Endodermal cell (in vitro differentiated cells): ENCODE results near the gene TSPAN15. TPM values are rescaled to one million over a fixed set of nuclear protein-coding genes. Genes with fewer than 3 reads are reported as not detected.

Experiments used
- DNase-seq: peaks from one replicate; pipeline ENCODE4 v3.0.0-alpha.2; 2017
- H3K27ac ChIP-seq: 2 replicates; pipeline ENCODE4 v1.5.1; 2013; ENCODE audit warnings: mild to moderate bottlenecking, low read depth, low read length, moderate library complexity
- H3K27me3 ChIP-seq: 2 replicates; pipeline ENCODE4 v1.6.1; 2013; ENCODE audit warnings: mild to moderate bottlenecking, low read length, moderate library complexity; ENCODE audit not compliant: insufficient read depth, control insufficient read depth, poor library complexity, severe bottlenecking
- H3K36me3 ChIP-seq: 2 replicates; pipeline ENCODE4 v1.7.0; 2013; ENCODE audit warnings: mild to moderate bottlenecking, low read length, moderate library complexity; ENCODE audit not compliant: control insufficient read depth, insufficient read depth
- H3K4me1 ChIP-seq: one replicate; pipeline ENCODE4 v1.7.0; 2013; ENCODE audit warnings: low read length; ENCODE audit not compliant: control insufficient read depth, insufficient read depth
- H3K4me3 ChIP-seq: 2 replicates; pipeline ENCODE4 v1.5.1; 2013; ENCODE audit warnings: mild to moderate bottlenecking, low read length, moderate library complexity
- H3K9ac ChIP-seq: 2 replicates; pipeline ENCODE4 v1.6.1; 2013; ENCODE audit warnings: mild to moderate bottlenecking, low read length, moderate library complexity; ENCODE audit not compliant: poor library complexity, severe bottlenecking; ENCODE audit errors: extremely low read depth
- H3K9me3 ChIP-seq: 2 replicates; pipeline ENCODE4 v1.6.1; 2013; ENCODE audit warnings: mild to moderate bottlenecking, low read length, moderate library complexity; ENCODE audit not compliant: control insufficient read depth
- H3K27ac Mint-ChIP-seq: 2 replicates; pipeline ENCODE4 v1.8.0; 2020; ENCODE audit warnings: mixed read lengths
- H3K27me3 Mint-ChIP-seq: 2 replicates; pipeline ENCODE4 v1.8.0; 2021; ENCODE audit warnings: mild to moderate bottlenecking, mixed read lengths; ENCODE audit not compliant: insufficient read depth
- H3K36me3 Mint-ChIP-seq: 2 replicates; pipeline ENCODE4 v1.8.0; 2020; ENCODE audit warnings: low read depth, mixed read lengths
- H3K4me1 Mint-ChIP-seq: 2 replicates; pipeline ENCODE4 v1.8.0; 2020; ENCODE audit warnings: mixed read lengths
- H3K4me3 Mint-ChIP-seq: 2 replicates; pipeline ENCODE4 v1.8.0; 2020; ENCODE audit warnings: mild to moderate bottlenecking, moderate library complexity, mixed read lengths
- H3K9me3 Mint-ChIP-seq: 2 replicates; pipeline ENCODE4 v1.8.0; 2020; ENCODE audit warnings: mild to moderate bottlenecking, mixed read lengths
- CTCF ChIP-seq: fragments of 200-600 bp; sonication (generic); conservative IDR thresholded peaks from 2 replicates; pipeline ENCODE4 v1.5.0; 2021; ENCODE audit warnings: antibody characterized with exemption, mild to moderate bottlenecking
- WGBS, 2 experiments: methylation state at CpG; one replicate each; pipeline versions ENCODE4 v1.1.5 to v1.1.7; 2013; ENCODE audit warnings: missing lambda C conversion rate in 2 of 2, mixed read lengths in 1 of 2; ENCODE audit not compliant: insufficient coverage in 1 of 2, insufficient read length in 1 of 2; 5-methylcytosine and 5-hydroxymethylcytosine counted together
- total RNA-seq, 2 donors: library from RNA; stranded (reverse); fragmentation: NEBNext Ultra II Directional in 1 of 2; extraction: Animal tissue kit (Norgen Biotek cat#: 25700) in 1 of 2; gene quantifications; 2 replicates in 1 of 2; 3 replicates in 1 of 2; pipeline ENCODE4 v1.2.1, GENCODE V29; 2021

The TSPAN15 gene
- total RNA-seq, 2 donors from 2014 or later, result 10.1 to 15.8 TPM

- H3K9me3 Mint-ChIP-seq, result peaks cover 35% of the 10 kb centered on the region
- 36 to 40% methylated on average over 1 of the region's 1 CpG for WGBS, 2 experiments
Observed at GRCh38 chr10:69552268-69552667, 101.0 kb downstream of the TSPAN15 start.

GRCh38 chr10:69553328-69553727 lies 102.1 kb downstream of the TSPAN15 start:
- H3K36me3 Mint-ChIP-seq, result no peaks in the 10 kb centered on the region
- no peak overlapping the region for H3K4me3 Mint-ChIP-seq
- H3K27ac Mint-ChIP-seq, result no peak overlapping the region
- WGBS, 2 experiments, result 80 to 83% methylated on average over 2 to 4 of the region's 4 CpGs
- no peak overlapping the region for H3K9ac ChIP-seq
- H3K27ac ChIP-seq, result no peak overlapping the region
- H3K27me3 Mint-ChIP-seq, result peaks cover 61% of the 10 kb centered on the region
- no peaks in the 10 kb centered on the region for H3K4me1 Mint-ChIP-seq
- TF ChIP-seq CTCF, result no peak
- peaks cover 30% of the 10 kb centered on the region for H3K9me3 Mint-ChIP-seq
- no peaks in the 10 kb centered on the region for H3K36me3 ChIP-seq
- no peaks in the 10 kb centered on the region for H3K4me1 ChIP-seq
- peaks cover 23% of the 10 kb centered on the region for H3K9me3 ChIP-seq
- no peak overlapping the region for H3K4me3 ChIP-seq
- peaks cover 12% of the 10 kb centered on the region for H3K27me3 ChIP-seq
- DNase-seq, result no peak

More at GRCh38 chr10:69552268-69552667, 101.0 kb downstream of the TSPAN15 start:
- DNase-seq, result no peak
- H3K36me3 ChIP-seq, result no peaks in the 10 kb centered on the region
- TF ChIP-seq CTCF, result no peak
- H3K36me3 Mint-ChIP-seq, result no peaks in the 10 kb centered on the region
- no peak overlapping the region for H3K4me3 ChIP-seq
- no peak overlapping the region for H3K27ac ChIP-seq
- H3K9ac ChIP-seq, result no peak overlapping the region
- H3K4me3 Mint-ChIP-seq, result no peak overlapping the region
- peaks cover 65% of the 10 kb centered on the region for H3K27me3 Mint-ChIP-seq
- H3K27me3 ChIP-seq, result peaks cover 12% of the 10 kb centered on the region
- H3K4me1 Mint-ChIP-seq, result no peaks in the 10 kb centered on the region
- peaks cover 33% of the 10 kb centered on the region for H3K9me3 ChIP-seq
- H3K4me1 ChIP-seq, result no peaks in the 10 kb centered on the region
- no peak overlapping the region for H3K27ac Mint-ChIP-seq

- Histone ChIP-seq H3K4me1 (no peaks in the 10 kb centered on the region), H3K4me3 (no peak overlapping the region), H3K27ac (no peak overlapping the region), H3K9me3 (peaks cover 12% of the 10 kb centered on the region), H3K9ac (no peak overlapping the region), H3K36me3 (no peaks in the 10 kb centered on the region), H3K27me3 (peaks cover 12% of the 10 kb centered on the region)
- H3K36me3 Mint-ChIP-seq, result no peaks in the 10 kb centered on the region
- H3K4me3 Mint-ChIP-seq, result no peak overlapping the region
- no peaks in the 10 kb centered on the region for H3K4me1 Mint-ChIP-seq
- peaks cover 65% of the 10 kb centered on the region for H3K27me3 Mint-ChIP-seq
- WGBS, 2 experiments, result 71% methylated on average over 5 of the region's 6 CpGs; no CpG with 5 or more reads in 1 of the 2 experiments
- TF ChIP-seq CTCF, result no peak
- no peak for DNase-seq
- peaks cover 19% of the 10 kb centered on the region for H3K9me3 Mint-ChIP-seq
- no peak overlapping the region for H3K27ac Mint-ChIP-seq
Observed at GRCh38 chr10:69554611-69555010, 103.3 kb downstream of the TSPAN15 start.

Other genes starting within 250 kb of the TSPAN15 start
- under 1 TPM in 1 of 2 donors, not detected in 1; 0.22 TPM for gene HKDC1, start 231.1 kb upstream of the TSPAN15 start, total RNA-seq
- gene HK1, start 173.0 kb upstream of the TSPAN15 start, total RNA-seq, result 10 to 100 TPM; 38.0 to 78.8 TPM
- not detected for gene TACR2, start 34.5 kb upstream of the TSPAN15 start, total RNA-seq
- gene NEUROG3, start 122.0 kb downstream of the TSPAN15 start, total RNA-seq, result not detected
- 10 to 100 TPM; 27.1 to 42.0 TPM for gene FAM241B, start 178.8 kb downstream of the TSPAN15 start, total RNA-seq